ENCODE results near the gene EPHB2.
"Not testable (repeated sequence)": the region's sequence is repeated elsewhere in the genome, so short reads cannot be mapped to it uniquely, and the experiment has no call there.

EPHB2 gene

DNA sequence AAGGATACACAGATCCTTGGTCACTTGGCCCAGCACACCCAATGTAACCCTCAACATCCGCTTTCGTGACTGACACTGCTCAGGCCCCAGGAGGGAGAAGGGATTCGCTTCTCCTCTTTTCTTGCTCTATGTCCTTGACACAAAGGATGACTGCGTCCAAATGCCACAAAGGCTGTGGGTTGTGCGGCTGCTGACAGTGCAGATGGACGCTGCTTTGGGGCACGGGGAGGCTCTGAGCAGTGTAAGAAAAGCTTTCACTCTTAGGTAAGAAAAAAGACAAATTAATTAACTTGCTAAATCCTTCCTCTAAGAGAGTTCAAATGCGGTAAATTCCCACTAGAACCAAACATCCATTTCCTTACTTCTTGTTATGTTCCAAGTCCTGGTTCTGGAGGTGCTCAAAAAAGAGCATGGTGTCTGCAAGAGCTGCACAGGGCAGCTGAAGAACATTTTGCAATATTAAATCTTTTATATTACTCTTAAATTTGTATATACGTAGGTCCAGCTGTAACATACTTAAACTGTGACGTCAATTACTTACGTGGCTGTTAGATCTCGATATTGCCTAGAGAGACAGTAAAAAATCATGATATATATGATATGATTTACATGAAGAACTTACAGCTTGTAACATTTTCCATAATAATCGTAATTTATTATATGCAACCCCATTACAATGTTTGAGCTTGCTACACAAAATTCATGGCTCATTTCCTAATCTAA lies 19.4 kb upstream of the EPHB2 start:
- DNase-seq (ENCODE audit: low spot score) = no peak

DNA sequence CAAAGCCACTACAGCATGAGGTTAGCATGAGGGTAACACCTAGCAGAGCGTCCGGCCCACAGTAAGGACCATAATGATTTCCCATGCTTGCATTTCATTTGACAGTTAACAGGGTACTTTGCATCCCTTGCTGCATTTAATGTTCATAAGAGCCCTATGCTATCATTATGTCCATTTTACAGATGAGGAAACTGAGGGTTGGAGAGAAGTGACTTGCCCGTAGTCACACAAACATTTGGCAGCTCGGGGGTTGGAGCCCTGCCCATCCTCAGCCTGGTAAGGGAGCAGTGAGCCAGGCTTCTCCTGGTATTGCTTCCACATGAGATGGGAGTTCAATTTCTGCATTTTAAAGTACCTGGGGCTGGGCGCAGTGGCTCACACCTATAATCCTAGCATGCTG lies 16.5 kb upstream of the EPHB2 start:
- DNase-seq (ENCODE audit: low spot score) = no peak

DNA sequence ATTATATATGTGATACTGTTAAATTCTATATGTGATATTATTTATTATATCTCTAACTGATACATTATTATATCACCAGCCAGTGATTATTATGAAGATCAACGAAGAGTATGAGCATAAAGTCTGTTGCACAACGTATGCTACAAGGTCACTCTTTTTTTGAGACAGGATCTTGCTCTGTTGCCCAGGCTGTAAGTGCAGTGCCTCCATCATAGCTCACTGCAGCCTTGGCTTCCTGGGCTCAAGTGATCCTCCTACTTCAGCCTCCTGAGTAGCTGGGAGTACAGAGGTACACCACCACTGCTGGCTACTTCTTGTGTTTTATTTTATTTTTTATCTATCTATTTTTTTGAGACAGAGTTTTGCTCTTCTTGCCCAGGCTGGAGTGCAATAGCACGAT lies 14.0 kb upstream of the EPHB2 start:
- DNase-seq (ENCODE audit: low spot score) = no peak

DNA sequence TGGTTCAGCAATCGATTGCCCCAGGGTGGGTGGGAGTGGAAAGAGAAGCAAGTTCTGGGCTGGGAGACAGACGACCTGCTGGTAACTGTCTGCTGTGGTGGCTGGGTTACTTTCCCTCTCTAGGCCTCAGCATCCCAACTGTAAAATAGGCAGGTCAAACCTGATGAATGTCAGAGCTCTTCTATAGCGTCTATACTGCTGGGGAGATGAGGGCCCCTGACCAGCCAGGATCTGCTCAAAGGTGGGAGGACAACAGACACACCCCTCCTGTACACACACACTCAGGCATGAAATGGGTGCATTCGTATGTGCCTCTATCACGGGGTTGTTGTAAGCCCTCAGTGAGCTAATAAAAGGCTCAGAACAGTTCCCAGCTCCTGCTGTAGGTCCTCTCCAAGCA lies 12.7 kb upstream of the EPHB2 start:
- no peak for DNase-seq (ENCODE audit: low spot score)

DNA sequence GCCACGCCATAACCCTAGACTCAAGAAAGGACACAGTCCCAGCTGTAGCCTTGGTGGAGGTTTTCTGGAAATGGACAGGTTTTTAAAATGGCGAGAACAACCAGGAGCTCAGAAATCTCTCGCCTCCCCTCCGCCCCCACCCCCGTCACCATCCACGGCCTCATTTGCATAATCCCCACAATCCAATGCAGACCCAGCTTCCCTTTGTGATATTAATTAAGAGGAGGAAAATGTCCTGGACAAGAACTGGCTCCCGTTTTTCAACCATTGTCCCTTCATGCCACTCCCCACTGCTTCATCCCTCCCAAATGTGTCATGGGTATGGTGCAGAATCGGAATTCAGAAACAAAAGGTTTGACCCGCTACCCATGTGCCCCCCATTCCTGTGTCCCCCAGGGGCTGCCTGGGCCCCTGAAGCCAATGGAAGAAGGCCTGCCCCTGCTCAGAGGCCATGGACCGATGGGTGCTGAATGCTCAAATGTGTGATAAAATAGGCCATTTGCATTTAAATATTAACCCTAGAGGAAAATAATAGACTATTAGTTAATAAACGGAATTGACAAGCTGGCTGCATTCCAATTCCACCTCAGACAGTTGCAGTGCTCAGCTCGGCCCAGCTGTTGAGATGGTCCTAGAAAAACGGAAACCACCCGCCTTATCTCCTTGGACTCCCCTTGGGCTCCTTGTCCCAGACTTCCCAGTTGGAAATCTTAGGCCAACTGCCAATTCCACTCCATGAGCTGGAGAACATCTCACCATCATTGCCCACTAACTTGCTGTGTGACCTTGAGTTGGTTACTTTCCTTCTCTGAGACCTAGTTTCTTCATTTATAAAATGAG lies 10.7 kb upstream of the EPHB2 start:
- no peak for DNase-seq (ENCODE audit: low spot score)

DNA sequence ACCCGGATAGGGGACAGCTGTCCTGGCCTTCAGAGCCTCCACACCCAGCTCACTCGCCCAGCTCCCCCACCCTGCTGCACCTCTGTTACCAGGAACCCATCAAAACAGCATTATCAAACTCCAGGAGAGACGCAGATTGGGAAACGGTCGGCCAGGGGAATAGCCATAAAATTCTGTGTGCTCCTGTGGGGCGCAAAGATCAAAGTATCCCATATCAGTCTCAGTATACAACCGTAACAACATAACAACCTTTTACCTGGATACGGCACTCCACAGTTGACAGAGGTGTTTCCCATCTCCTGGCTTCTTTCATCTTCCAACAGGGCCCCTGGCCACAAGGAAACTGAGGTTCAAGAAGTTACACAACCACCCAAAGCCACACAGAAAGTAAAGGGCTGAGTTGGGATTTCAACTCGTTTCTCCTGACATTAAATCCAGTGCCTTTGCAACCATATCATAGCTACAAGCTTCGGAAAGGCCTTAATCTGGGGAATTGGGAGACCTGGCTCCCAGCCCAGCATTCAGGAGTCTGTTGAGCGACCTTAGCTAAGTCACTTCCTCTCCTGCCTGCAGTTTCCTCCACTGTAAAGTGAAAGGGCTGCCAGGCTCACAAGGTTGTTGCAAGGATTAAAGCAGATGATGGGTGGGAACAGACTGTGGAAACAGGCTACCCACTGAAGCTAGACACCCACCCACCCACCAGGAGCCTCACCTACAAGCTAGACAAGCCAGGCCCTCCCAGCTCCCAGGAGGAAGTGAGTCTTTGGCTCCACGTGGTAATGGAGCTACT lies 8.1 kb upstream of the EPHB2 start:
- no peak for DNase-seq (ENCODE audit: low spot score)

DNA sequence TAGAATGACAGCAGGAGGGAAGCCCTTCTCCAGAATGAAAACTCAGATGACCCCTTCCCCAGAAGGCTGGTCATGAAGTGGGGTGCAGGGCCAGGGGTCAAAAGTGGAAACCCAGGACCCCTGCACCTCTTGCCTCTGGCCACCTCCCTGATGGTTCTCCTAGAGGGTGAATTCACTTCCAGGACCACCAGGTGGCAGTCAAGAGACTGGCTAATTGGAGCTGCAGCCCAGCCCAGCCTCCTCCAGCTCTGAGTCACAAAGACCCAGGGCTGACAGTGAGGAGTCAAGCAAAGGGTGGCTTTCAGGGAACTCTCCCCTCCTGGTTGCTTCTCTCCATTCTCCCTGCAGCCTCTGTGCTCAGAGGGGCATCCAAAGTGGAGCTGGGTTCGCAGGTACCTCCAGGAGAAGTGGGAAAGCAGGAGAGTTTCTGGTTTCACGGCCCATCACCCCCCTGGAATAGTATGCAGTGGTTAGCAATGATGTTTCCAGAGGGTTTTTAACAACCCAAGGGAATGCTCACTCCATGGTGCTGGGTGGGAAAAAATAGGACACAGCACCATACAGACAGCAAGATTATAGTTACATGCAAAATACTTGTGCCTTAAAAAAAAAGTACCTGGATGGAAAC lies 6.1 kb upstream of the EPHB2 start:
- peak; percentile 90 for DNase-seq (ENCODE audit: low spot score)

DNA sequence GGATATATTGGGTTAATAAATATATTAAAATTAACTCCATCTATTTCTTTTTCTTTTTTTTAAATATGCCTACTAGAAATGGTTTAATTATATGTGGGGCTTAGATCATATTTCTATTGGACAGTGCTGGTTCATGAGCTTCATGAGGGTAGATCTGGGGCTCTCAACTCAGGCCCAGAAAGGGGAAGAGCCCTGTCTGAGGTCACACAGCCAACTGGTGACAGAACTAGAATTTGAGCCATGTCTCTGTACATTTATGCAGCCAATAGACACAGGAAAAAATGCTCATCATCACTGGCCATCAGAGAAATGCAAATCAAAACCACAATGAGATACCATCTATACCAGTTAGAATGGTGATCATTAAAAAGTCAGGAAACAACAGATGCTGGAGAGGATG lies 5.1 kb upstream of the EPHB2 start:
- no peak for DNase-seq (ENCODE audit: low spot score)

DNA sequence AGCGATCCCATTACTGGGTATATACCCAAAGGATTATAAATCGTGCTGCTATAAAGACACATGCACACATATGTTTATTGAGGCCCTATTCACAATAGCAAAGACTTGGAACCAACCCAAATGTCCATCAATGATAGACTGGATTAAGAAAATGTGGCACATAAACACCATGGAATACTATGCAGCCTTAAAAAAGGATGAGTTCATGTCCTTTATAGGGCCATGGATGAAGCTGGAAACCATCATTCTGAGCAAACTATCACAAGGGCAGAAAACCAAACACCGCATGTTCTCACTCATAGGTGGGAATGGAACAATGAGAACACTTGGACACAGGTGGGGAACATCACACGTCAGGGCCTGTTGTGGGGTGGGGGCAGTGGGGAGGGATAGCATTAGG lies 4.5 kb upstream of the EPHB2 start:
- not testable (repeated sequence) for DNase-seq (ENCODE audit: low spot score)

DNA sequence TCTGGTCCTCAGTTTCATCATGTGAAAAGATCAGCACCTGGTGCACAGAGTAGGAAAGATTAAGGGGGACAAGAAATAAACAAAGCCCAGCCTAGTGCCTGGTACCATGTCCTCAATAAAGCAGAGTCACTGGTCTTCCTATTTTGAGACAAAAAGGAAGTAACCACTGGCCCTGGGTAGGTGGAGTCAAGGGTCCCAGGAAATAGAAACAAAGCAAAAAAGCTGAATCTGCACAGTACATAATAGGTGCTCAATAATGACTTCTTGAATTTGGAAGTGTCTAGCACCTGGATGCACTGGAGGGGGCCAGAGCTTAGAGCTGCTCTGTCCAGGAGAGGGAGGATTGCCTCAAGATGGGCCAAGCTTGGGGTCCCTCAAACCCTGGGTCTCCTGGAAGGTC lies 1.9 kb upstream of the EPHB2 start:
- DNase-seq (ENCODE audit: low spot score) = no peak

DNA sequence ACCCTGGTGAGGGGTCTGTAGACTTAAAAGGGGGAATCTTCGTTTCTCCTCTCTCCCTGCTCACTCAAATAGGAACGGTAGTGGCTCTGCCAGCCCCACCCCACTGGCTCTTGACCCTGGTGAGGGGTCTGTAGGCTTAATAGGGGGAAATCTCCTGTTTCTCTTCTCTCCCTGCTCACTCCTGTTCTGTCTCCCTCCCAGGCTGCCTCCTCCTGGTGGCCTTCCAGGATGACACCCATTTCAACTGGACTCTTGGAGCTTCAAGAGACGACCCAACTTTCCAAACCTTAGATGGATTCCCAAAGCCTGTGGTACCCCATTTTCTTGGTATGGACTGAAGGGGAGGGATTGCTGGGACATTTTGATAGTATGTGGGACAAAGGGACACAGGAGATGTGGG lies 1.4 kb upstream of the EPHB2 start:
- DNase-seq (ENCODE audit: low spot score) = peak; percentile 20

DNA sequence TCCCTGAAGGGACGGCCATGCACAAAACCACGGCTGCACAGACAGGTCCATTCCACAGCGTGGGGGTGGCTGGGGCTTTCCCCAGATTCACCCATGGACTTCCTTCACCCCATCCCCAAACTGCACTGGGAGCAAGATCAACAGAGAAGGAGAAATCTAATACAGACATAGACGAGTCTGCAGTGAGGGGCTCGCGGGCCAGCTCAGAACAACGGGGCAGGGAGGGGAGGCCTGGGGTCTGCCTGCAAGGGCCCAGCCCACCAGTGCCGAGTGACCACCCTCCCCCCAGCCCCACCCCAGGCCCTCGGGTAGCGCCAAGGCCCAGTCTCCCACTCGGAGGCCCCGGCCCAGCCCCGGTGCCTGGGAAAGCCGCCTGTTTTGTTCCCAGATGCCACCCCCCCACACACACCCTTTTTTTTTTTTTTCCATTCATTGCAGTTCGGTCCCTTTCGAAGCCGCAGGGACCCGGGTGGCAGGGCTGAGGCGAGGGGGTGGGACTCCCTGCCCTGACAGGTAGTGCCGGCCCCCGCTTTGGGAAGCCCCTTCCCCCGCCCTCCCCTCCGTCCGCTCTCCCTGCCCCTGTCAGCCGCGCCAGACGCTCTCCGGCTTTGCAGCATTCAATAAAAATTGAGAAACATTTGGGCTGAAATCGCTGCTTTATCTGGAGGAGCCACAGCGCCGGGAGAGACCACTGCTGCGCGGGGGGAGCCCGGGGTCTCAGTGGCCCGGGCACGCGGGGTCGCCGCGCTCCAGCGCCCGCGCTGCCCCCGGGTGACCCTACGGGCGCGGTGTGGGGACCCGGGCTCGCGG lies 543 bp upstream of the EPHB2 start:
- peak; percentile 53 for DNase-seq (ENCODE audit: low spot score)

DNA sequence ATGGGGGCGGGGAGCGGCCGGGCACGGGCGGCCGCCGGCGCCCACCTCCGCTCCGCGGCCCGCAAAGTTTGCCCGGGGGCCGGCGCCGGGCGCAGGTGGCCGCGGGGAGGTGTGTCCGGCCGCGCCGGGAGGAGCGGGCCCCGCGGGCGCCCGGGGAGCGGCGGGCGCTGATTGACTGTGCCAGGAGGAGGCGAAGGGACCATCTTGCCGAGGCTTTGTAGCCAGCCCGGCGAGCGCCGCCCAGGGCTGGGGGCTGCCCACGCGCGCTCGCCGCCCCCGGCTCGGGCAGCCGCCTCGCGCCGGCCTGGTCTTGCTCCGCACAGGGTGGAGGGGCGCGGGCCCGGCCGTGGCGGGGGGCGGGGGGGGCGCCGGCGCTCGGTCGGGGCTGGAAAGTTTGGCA lies 432 bp downstream of the EPHB2 start:
- no peak for DNase-seq (ENCODE audit: low spot score)

DNA sequence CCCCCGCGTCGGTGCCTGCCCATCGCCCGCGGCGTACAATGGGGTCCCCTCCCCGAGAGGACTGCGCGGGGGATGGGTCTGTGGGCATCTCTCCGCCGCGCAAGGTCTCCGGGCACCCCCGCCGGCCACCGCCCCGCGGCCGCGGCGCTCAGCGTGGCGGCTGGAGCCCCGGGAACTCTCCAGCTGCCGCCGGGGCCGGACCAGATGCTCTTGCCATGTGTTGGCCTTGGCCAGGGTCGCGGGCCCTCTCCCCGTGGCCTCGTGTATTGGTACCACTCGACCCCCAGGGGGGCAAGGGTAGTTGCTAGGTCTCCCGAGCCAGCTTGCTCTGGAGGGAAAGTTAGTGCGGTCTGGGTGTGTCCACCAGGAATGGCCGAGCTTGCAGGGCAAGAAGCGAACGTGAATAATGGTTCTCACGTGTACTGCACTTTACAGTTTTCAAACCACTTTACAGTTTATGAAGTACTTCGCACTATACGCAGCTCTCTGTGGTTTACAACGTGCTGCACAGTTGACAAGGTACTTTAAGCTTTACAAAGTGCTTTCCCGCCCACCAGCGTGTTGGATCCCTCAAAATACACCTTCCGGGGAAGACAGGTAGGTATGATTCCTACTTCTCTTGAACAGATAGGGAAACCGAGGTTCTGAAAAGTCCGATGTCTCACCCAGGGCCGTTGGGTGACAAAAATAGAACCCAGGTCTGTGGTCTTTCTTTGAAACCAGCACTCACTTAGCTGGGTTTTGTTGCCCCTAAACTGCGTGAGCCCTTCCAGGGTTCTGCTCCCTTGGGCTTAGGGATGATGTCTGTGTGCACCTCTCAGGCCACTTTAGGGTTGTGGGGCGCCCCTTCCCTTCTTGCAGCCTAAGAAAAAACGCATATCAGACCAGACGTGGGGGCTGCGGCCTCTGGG lies 1.2 kb downstream of the EPHB2 start:
- no peak for DNase-seq (ENCODE audit: low spot score)

DNA sequence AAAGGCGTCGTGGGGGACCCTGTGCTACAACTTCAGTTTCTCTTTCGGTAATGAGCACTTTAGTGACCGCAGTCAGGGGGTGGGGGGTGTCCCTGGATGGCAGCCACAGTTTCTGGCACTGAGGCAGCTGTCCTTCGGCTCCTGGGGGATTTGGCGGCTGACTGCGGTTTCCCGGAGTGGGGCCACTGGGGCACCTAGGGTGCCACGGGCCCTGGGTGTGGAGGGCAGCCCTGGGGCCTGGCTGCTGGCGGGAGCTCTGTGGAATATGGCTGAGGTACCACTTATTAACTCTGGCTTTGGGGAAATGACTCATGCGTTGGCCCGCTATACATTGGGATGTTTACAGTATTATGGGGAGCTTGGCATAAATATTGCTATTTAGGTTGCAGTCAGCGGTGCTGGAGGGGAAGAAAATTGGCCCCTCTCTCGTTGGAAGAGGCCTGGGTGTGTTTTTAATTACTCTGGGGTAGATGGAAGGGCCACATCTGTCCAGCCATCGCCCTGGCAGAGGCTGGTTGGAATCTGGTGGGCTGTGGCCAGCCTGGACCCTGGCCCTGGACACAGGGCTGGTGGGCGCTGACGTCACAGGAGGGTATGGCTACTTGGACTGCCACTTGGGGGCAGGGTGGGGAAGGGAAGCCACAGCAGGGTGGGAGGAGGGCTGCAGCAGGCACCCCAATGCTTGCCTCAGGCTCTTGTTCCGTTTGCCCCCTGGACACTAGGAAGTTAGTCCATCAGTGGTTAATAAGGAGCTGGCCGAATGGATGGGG lies 2.0 kb downstream of the EPHB2 start:
- no peak for DNase-seq (ENCODE audit: low spot score)

DNA sequence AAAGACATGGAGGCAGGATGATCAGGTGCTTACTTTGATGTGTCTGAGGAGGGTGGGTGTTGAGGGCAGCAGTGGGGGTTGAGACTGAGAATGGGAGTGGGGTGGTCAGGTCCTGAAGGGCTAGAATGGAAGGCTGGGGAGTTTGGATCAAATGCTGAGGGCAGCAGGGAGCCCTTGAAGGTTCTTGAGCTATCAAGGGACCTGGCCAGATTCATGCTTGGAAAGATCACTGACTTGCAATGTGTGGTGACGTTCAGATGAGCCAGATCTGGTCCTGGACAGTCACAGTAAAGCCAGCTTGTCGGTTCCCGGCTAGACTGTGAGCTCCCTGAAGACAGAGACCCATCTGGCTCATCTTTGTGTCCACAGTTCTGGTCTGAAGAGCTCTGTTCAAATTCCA lies 3.8 kb downstream of the EPHB2 start:
- DNase-seq (ENCODE audit: low spot score) = no peak

DNA sequence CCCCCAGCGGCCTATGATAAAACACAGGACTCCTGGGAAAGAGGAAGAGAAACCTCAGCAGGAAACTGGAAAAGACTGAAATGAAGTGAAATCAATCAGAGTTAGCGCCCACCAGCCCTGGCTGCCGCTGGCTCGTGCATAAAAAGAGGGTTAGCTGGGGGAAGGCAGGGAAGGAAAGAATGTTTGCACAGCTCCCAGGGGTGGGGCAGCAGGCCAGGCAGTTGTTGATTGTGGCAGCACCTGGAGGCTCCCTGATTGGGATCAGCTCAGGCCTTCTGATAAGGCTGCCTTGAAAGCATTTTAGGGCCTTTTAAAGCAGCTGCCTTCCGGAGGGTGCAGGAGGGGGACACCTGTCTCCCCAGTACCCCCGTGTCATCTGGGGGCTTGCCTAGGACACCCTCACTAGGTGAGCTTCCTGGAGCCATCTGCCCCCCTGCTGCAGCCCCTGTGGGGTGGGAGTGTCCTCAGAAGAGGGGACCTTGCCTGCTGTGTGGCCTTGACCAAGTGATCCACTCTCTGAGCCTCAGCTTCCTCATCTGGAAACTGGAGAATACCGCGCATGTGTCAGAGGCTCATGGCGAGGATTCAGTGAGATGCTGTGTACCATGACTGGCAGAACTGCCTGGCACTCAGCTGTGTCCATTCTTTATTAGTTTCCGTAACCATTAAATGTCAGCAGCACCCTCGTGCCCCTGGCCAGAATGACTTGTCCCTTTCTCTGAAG lies 6.6 kb downstream of the EPHB2 start:
- no peak for DNase-seq (ENCODE audit: low spot score)

DNA sequence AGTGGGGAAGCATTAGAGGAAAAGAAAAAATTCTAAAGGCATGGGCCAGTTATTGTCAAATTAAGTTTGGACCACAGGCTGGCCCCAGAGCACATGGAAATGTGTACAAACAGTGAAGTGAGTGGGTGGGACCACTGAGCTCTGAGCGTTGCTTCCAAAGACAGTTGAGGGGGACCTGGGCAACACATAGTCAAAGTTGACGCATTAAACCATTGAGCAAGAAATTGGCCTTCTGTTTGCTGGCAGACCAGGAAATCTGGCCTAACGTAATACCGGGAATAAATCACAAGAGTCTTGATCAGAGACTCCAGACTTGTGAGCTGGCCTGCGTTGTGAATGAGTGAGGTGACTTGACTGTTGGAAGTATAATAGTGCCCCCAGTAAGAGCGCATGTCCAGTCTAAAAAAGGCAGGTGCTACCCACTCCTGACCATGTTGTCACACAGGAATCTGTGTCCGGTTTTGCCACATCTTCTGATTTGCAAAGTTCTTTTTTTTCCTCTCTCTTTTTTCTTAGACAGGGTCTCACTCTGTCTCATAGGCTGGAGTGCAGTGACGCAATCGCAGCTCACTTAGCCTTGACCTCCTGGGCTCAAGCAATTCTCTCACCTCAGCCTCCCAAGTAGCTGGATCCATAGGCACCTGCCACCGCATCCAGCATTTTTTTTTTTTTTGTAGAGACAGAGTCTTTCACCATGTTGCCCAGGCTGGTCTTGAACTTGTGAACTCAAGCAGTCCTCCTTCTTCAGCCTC lies 10.7 kb downstream of the EPHB2 start:
- no peak for DNase-seq (ENCODE audit: low spot score)

All from NAMALWA (cell line).